Ovary (tissue), 9 donors: ENCODE results near the gene RABGAP1L. TPM values are rescaled to one million over a fixed set of nuclear protein-coding genes. Genes with fewer than 3 reads are reported as not detected.

Experiments used
- DNase-seq, 5 donors: peaks; one replicate each; pipeline ENCODE4 v3.0.0-alpha.2; 2019 to 2020
- H3K27ac ChIP-seq, 2 donors: fragments of 200-600 bp; one replicate each; pipeline versions ENCODE4 v1.5.1 to v1.8.0; 2019 to 2022
- H3K27me3 ChIP-seq: fragments of 200-600 bp; one replicate; pipeline ENCODE4 v1.8.0; 2022
- H3K36me3 ChIP-seq: fragments of 200-600 bp; sonication (generic); one replicate; pipeline ENCODE4 v1.5.1; 2019
- H3K4me1 ChIP-seq: one replicate; pipeline ENCODE4 v1.8.1; 2013; ENCODE audit warnings: mild to moderate bottlenecking, moderate library complexity; ENCODE audit not compliant: insufficient read depth
- H3K4me3 ChIP-seq: fragments of 200-600 bp; sonication (generic); one replicate; pipeline ENCODE4 v1.5.1; 2017
- H3K9me3 ChIP-seq, 2 donors: fragments of 200-600 bp in 1 of 2; sonication (generic) in 1 of 2; one replicate each; pipeline versions ENCODE4 v1.5.1 to v1.8.1; 2013 to 2019; ENCODE audit warnings: mild to moderate bottlenecking in 1 of 2, moderate library complexity in 1 of 2
- CTCF ChIP-seq, 3 donors: fragments of 450-650 bp in 2 of 3; fragments of 200-600 bp in 1 of 3; IDR thresholded peaks; one replicate each; pipeline versions ENCODE4 v1.5.1 to v1.8.0; 2016 to 2022; ENCODE audit warnings: antibody characterized with exemption in 3 of 3, mild to moderate bottlenecking in 1 of 3
- EP300 ChIP-seq: sonication (generic); formaldehyde crosslinking; IDR thresholded peaks from one replicate; pipeline ENCODE4 v1.6.1; 2017; ENCODE audit warnings: antibody characterized with exemption
- POLR2A ChIP-seq: fragments of 450-650 bp; IDR thresholded peaks from one replicate; pipeline ENCODE4 v1.6.1; 2017; ENCODE audit warnings: antibody characterized with exemption, mild to moderate bottlenecking, moderate library complexity
- WGBS, 3 donors: extraction: QIAGEN DNeasy Blood & Tissue Kit in 1 of 3; methylation state at CpG; one replicate each; pipeline versions ENCODE4 v1.1.5 to v1.1.7; 2013 to 2017; 5-methylcytosine and 5-hydroxymethylcytosine counted together
- intact Hi-C, 4 donors: fragments of 100-400 bp; cut with DNase I; formaldehyde crosslinking; loops; one replicate each; pipeline versions ENCODE4 v1.11.0 to v1.15.1; 2022 to 2023
- polyA plus RNA-seq, 2 donors: library from polyadenylated mRNA; stranded (reverse); fragments of 200-250 nt in 1 of 2; fragments of 350-450 nt in 1 of 2; fragmentation: Illumina TruSeq in 1 of 2; extraction: RNeasy Lipid Tissue Mini Kit (QIAGEN cat#74804) in 1 of 2; gene quantifications; one replicate each; pipeline ENCODE4 v1.2.3, GENCODE V29; 2013 to 2014
- total RNA-seq, 7 donors: library from RNA; depleted of rRNA in 2 of 7; stranded (reverse); fragments of >200 nt in 2 of 7; fragmentation: NEBNext Ultra II Directional in 3 of 7; extraction: Animal tissue kit (Norgen Biotek cat#: 25700) in 3 of 7; gene quantifications; one replicate each; pipeline versions ENCODE4 v1.1.0 to v1.2.4, GENCODE V29; 2016 to 2023
- donor health status: DM: no; HTN: no; CAD: no; lungs with moderate emphysema.
- donor health status: DM: no; HTN: no; CAD: no.
- donor health status: Bipolar disorder and iron deficiency.
- donor health status: DM: yes; HTN: yes; CAD: no.
- donor health status: DM: no; HTN: no; CAD: no.
- donor health status: DM: yes; HTN: yes; CAD: no.

Gene RABGAP1L
- total and polyA plus RNA-seq, 9 donors: 17.1 to 56.5 (median 43.6) TPM

- Histone ChIP-seq H3K27me3 (no peaks in the 10 kb centered on the region), H3K4me3 (no peak overlapping the region), H3K4me1 (peaks cover 2% of the 10 kb centered on the region), H3K9me3 (no peaks in the 10 kb centered on the region), H3K27ac (no peak overlapping the region), H3K36me3 (no peaks in the 10 kb centered on the region)
- intact Hi-C loops: no loop called here
- WGBS, 3 donors: 89 to 91% (median 90%) methylated on average over 6 of the region's 6 CpGs
- TF ChIP-seq POLR2A (no peak), EP300 (no peak), CTCF (IDR thresholded peaks at IDR 0.05) (no peak)
- no peak for DNase-seq
These were observed 292.1 kb downstream of the RABGAP1L start for GRCh38 chr1:174451408-174451807.

GRCh38 chr1:174465855-174466254 lies 306.5 kb downstream of the RABGAP1L start:
- H3K4me3 ChIP-seq: no peak overlapping the region
- no peaks in the 10 kb centered on the region for H3K36me3 ChIP-seq
- no peaks in the 10 kb centered on the region for H3K9me3 ChIP-seq
- DNase-seq: no peak
- intact Hi-C loops: no loop called here
- H3K4me1 ChIP-seq: no peaks in the 10 kb centered on the region
- 94 to 95% (median 95%) methylated on average over 2 of the region's 2 CpGs for WGBS, 3 donors
- TF ChIP-seq POLR2A (no peak), EP300 (no peak), CTCF (IDR thresholded peaks at IDR 0.05) (no peak)
- H3K27me3 ChIP-seq: no peaks in the 10 kb centered on the region
- no peak overlapping the region for H3K27ac ChIP-seq

GRCh38 chr1:174466607-174467006 lies 307.3 kb downstream of the RABGAP1L start:
- no peak for DNase-seq
- TF ChIP-seq CTCF (IDR thresholded peaks at IDR 0.05) (no peak), POLR2A (no peak), EP300 (no peak)
- Histone ChIP-seq H3K4me3 (no peak overlapping the region), H3K4me1 (no peaks in the 10 kb centered on the region), H3K36me3 (no peaks in the 10 kb centered on the region), H3K9me3 (no peaks in the 10 kb centered on the region), H3K27me3 (no peaks in the 10 kb centered on the region), H3K27ac (no peak overlapping the region)
- intact Hi-C loops: no loop called here
- 93 to 97% (median 96%) methylated on average over 8 of the region's 8 CpGs for WGBS, 3 donors

GRCh38 chr1:174469052-174469451 lies 309.7 kb downstream of the RABGAP1L start:
- Histone ChIP-seq H3K27me3 (no peaks in the 10 kb centered on the region), H3K36me3 (no peaks in the 10 kb centered on the region), H3K4me3 (no peak overlapping the region), H3K4me1 (no peaks in the 10 kb centered on the region), H3K27ac (no peak overlapping the region), H3K9me3 (no peaks in the 10 kb centered on the region)
- DNase-seq: no peak
- TF ChIP-seq EP300 (no peak), CTCF (IDR thresholded peaks at IDR 0.05) (no peak), POLR2A (no peak)
- 48 to 62% (median 56%) methylated on average over 2 of the region's 2 CpGs for WGBS, 3 donors
- intact Hi-C loops: no loop called here

GRCh38 chr1:174469687-174470086 lies 310.4 kb downstream of the RABGAP1L start:
- DNase-seq: no peak
- no peak overlapping the region for H3K4me3 ChIP-seq
- WGBS, 3 donors: 19 to 27% (median 23%) methylated on average over 1 of the region's 1 CpG
- no peaks in the 10 kb centered on the region for H3K27me3 ChIP-seq
- H3K36me3 ChIP-seq: no peaks in the 10 kb centered on the region
- no peaks in the 10 kb centered on the region for H3K9me3 ChIP-seq
- no peaks in the 10 kb centered on the region for H3K4me1 ChIP-seq
- no peak for TF ChIP-seq EP300
- no peak for TF ChIP-seq POLR2A
- TF ChIP-seq CTCF (IDR thresholded peaks at IDR 0.05): no peak
- no peak overlapping the region for H3K27ac ChIP-seq
- intact Hi-C loops: no loop called here
